IMR-90 (cell line): Measurements from ENCODE around the gene EPN1. TPM values are rescaled to one million over a fixed set of nuclear protein-coding genes. Genes with fewer than 3 reads are reported as not detected.
"Not testable (repeated sequence)": the region's sequence is repeated elsewhere in the genome, so short reads cannot be mapped to it uniquely, and the experiment has no call there.

Source experiments
- ATAC-seq: fragments of 200-7000 bp; cut with Tn5 transposase; 2 replicates; pipeline ENCODE4 v1.9.1; 2020; ENCODE audit warnings: low read depth, mild to moderate bottlenecking, moderate library complexity
- BruUV-seq: library from RNA; stranded (reverse); fragments of 400-500 nt; replicated peaks from 2 replicates; lab custom pipeline; 2021; lab: Mats Ljungman, UMichigan
- CTCF ChIA-PET: fragments of 300-600 bp; formaldehyde crosslinking; extraction: SDS; loops from one replicate; lab custom pipeline; 2021; ENCODE audit warnings: antibody characterized with exemption; lab: Yijun Ruan, JAX
- POLR2A ChIA-PET: fragments of 300-600 bp; sonication (Branson Sonifier 250); formaldehyde crosslinking; loops from one replicate; lab custom pipeline; 2022; ENCODE audit warnings: antibody characterized with exemption; ENCODE audit not compliant: unreplicated experiment; lab: Charles Lee
- DNase-seq: peaks from one replicate; pipeline ENCODE4 v3.0.0; 2013
- H2AFZ ChIP-seq: replicated peaks from 2 replicates; pipeline ENCODE3; 2013; ENCODE audit warnings: low read length, mild to moderate bottlenecking; ENCODE audit not compliant: poor library complexity
- H2AK5ac ChIP-seq: 2 replicates; pipeline ENCODE4 v1.6.1; 2013; ENCODE audit warnings: low read depth, low read length, inconsistent platforms
- H2AK9ac ChIP-seq: replicated peaks from 2 replicates; pipeline ENCODE3; 2013; ENCODE audit warnings: mild to moderate bottlenecking, low read depth, low read length, moderate library complexity; ENCODE audit not compliant: poor library complexity
- H2BK120ac ChIP-seq: 2 replicates; pipeline ENCODE4 v1.6.1; 2013; ENCODE audit warnings: low read depth, low read length, inconsistent platforms
- H2BK15ac ChIP-seq: 3 replicates; pipeline ENCODE4 v1.6.1; 2013; ENCODE audit warnings: low read depth, low read length, inconsistent platforms
- H2BK20ac ChIP-seq: 2 replicates; pipeline ENCODE4 v1.6.1; 2013; ENCODE audit warnings: low read depth, mild to moderate bottlenecking, inconsistent platforms, low read length, moderate library complexity
- H2BK5ac ChIP-seq: 2 replicates; pipeline ENCODE4 v1.6.1; 2013; ENCODE audit warnings: mild to moderate bottlenecking, low read depth, low read length, inconsistent platforms; ENCODE audit not compliant: poor library complexity, severe bottlenecking
- H3K14ac ChIP-seq: replicated peaks from 2 replicates; pipeline ENCODE4 v1.6.1; 2013; ENCODE audit warnings: low read depth, low read length, inconsistent platforms
- H3K18ac ChIP-seq: 2 replicates; pipeline ENCODE4 v1.6.1; 2013; ENCODE audit warnings: low read depth, low read length, control low read depth
- H3K23ac ChIP-seq: 2 replicates; pipeline ENCODE4 v1.6.1; 2013; ENCODE audit warnings: low read depth, low read length, inconsistent platforms
- H3K27ac ChIP-seq: 2 replicates; pipeline ENCODE4 v1.5.1; 2013; ENCODE audit warnings: mild to moderate bottlenecking, control low read depth, low read length; ENCODE audit not compliant: insufficient read depth
- H3K27me3 ChIP-seq: 2 replicates; pipeline ENCODE4 v1.6.1; 2013; ENCODE audit warnings: low read length; ENCODE audit not compliant: control insufficient read depth, insufficient read depth
- H3K36me3 ChIP-seq: 2 replicates; pipeline ENCODE4 v1.6.1; 2013; ENCODE audit warnings: low read length, mixed read lengths; ENCODE audit not compliant: control insufficient read depth, insufficient read depth
- H3K4ac ChIP-seq: 2 replicates; pipeline ENCODE4 v1.6.1; 2013; ENCODE audit warnings: low read depth, low read length, inconsistent platforms
- H3K4me1 ChIP-seq: 2 replicates; pipeline ENCODE4 v1.6.1; 2013; ENCODE audit warnings: low read length, mixed read lengths; ENCODE audit not compliant: control insufficient read depth, insufficient read depth
- H3K4me2 ChIP-seq: 2 replicates; pipeline ENCODE4 v1.6.1; 2013; ENCODE audit warnings: low read depth, mild to moderate bottlenecking, control low read depth, low read length, moderate library complexity
- H3K4me3 ChIP-seq: 2 replicates; pipeline ENCODE4 v1.5.1; 2013; ENCODE audit warnings: low read depth, mild to moderate bottlenecking, control low read depth, low read length, moderate library complexity; ENCODE audit not compliant: insufficient read depth
- H3K56ac ChIP-seq: 2 replicates; pipeline ENCODE4 v1.6.1; 2013; ENCODE audit warnings: low read length, inconsistent platforms; ENCODE audit not compliant: insufficient read depth; ENCODE audit errors: extremely low read depth
- H3K79me1 ChIP-seq, 2 experiments: 2 replicates each; pipeline ENCODE4 v1.6.1; 2013; ENCODE audit warnings: low read length in 2 of 2, inconsistent platforms in 1 of 2, low read depth in 1 of 2
- H3K9ac ChIP-seq: 2 replicates; pipeline ENCODE4 v1.6.1; 2013; ENCODE audit warnings: low read depth, low read length, control low read depth
- H3K9me1 ChIP-seq: 2 replicates; pipeline ENCODE4 v1.6.1; 2013; ENCODE audit warnings: low read length, inconsistent platforms; ENCODE audit not compliant: insufficient read depth
- H3K9me3 ChIP-seq: 2 replicates; pipeline ENCODE4 v1.6.1; 2013; ENCODE audit warnings: low read length; ENCODE audit not compliant: control insufficient read depth, insufficient read depth
- H4K20me1 ChIP-seq: 2 replicates; pipeline ENCODE4 v1.6.1; 2013; ENCODE audit warnings: low read length, inconsistent platforms; ENCODE audit not compliant: insufficient read depth
- H4K5ac ChIP-seq: 2 replicates; pipeline ENCODE4 v1.6.1; 2013; ENCODE audit warnings: mild to moderate bottlenecking, low read depth, low read length, control low read depth
- H4K8ac ChIP-seq, 2 experiments: 2 replicates each; pipeline ENCODE4 v1.6.1; 2013; ENCODE audit warnings: low read depth in 2 of 2, low read length in 2 of 2, control low read depth in 1 of 2, inconsistent platforms in 1 of 2
- H4K91ac ChIP-seq: 2 replicates; pipeline ENCODE4 v1.6.1; 2013; ENCODE audit warnings: low read depth, low read length, inconsistent platforms; ENCODE audit not compliant: insufficient read depth
- BHLHE40 ChIP-seq: fragments of 150-350 bp; IDR thresholded peaks from 2 replicates; pipeline ENCODE4 v1.6.1; 2016; ENCODE audit warnings: mild to moderate bottlenecking, low read depth, low read length
- CEBPB ChIP-seq: IDR thresholded peaks from 2 replicates; pipeline ENCODE4 v1.6.1; 2012; ENCODE audit warnings: low read depth, low read length, improper control_type of control experiment
- FOS ChIP-seq: fragments of 150-350 bp; IDR thresholded peaks from 2 replicates; pipeline ENCODE4 v1.6.1; 2016; ENCODE audit warnings: low read depth, low read length
- MAFK ChIP-seq: IDR thresholded peaks from 2 replicates; pipeline ENCODE4 v1.6.1; 2012; ENCODE audit warnings: low read depth, low read length, improper control_type of control experiment
- MXI1 ChIP-seq: IDR thresholded peaks from 2 replicates; pipeline ENCODE4 v1.6.1; 2012; ENCODE audit warnings: low read depth, mild to moderate bottlenecking, low read length, moderate library complexity, borderline replicate concordance
- POLR2A ChIP-seq: IDR thresholded peaks from 2 replicates; pipeline ENCODE4 v1.6.1; 2012; ENCODE audit warnings: mild to moderate bottlenecking, low read depth, low read length
- SMC3 ChIP-seq: fragments of 150-350 bp; IDR thresholded peaks from 2 replicates; pipeline ENCODE4 v1.6.1; 2016; ENCODE audit warnings: low read depth, mild to moderate bottlenecking, antibody characterized with exemption, low read length, moderate library complexity
- WGBS, 2 experiments: methylation state at CpG; one replicate each; pipeline versions ENCODE4 v1.1.5 to v1.1.7; 2013; ENCODE audit warnings: missing lambda C conversion rate in 2 of 2; ENCODE audit not compliant: insufficient read length in 1 of 2; ENCODE audit errors: extremely low coverage in 2 of 2; 5-methylcytosine and 5-hydroxymethylcytosine counted together
- dilution Hi-C: fragments of 300-500 bp; cut with HindIII; formaldehyde crosslinking; loops from one replicate; pipeline ENCODE4 v1.14.3; 2018; ENCODE audit warnings: low sequenced_read_pairs; ENCODE audit not compliant: unreplicated experiment
- in situ Hi-C: fragments of 300-500 bp; cut with MboI; formaldehyde crosslinking; loops from 3 replicates; pipeline ENCODE4 v1.14.3; 2019; ENCODE audit warnings: low sequenced_read_pairs, inconsistent platforms, mixed read lengths
- intact Hi-C: fragments of 100-400 bp; cut with micrococcal nuclease; formaldehyde crosslinking; loops from 2 replicates; pipeline ENCODE4 v1.10.0; 2022
- polyA plus RNA-seq, 3 experiments: library from polyadenylated mRNA; depleted of rRNA; stranded (reverse); fragments of >200 nt; gene quantifications; 2 replicates each; pipeline ENCODE4 v1.2.3, GENCODE V29; 2012; ENCODE audit warnings: low replicate concordance in 1 of 3
- total RNA-seq: library from RNA; depleted of rRNA; stranded (reverse); fragments of >200 nt; gene quantifications from 2 replicates; pipeline ENCODE4 v1.2.3, GENCODE V29; 2012

Gene EPN1
- total and polyA plus RNA-seq, 2 of the 4 experiments (the other 2 are of a cell fraction): 19.0 to 122 TPM

DNA sequence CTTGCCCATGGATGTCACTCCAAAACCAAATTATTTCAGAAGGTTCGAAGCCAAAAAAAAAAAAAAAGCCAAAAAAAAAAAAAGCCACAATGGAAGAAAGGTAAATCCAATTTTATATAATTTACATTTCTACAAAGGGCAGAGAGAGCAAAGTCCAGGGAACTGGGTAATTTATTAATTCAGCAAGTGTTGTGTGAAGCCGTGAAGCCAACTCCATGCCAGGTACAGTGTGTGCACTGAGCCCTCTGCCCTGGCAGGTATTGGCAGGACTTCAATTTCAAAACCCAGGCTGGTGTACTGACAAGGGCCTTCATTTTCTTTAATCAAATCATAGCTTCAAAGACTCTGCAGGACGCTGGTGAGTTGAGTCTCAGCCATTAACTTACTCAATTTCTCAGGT lies 78.4 kb downstream of the EPN1 start:
- CTCF ChIA-PET: no interaction called here
- Histone ChIP-seq H3K9me1 (no peaks in the 10 kb centered on the region), H3K36me3 (no peaks in the 10 kb centered on the region), H3K9me3 (peaks cover 7% of the 10 kb centered on the region), H3K27ac (no peak overlapping the region), H3K27me3 (no peaks in the 10 kb centered on the region), H2BK5ac (no peak overlapping the region), H4K91ac (no peak overlapping the region), H2AK9ac (no peak overlapping the region), H4K5ac (no peak overlapping the region), H2AK5ac (no peak overlapping the region), H3K14ac (no peak overlapping the region), H2BK120ac (no peak overlapping the region), H3K79me1 (no peaks in the 10 kb centered on the region), H3K56ac (no peak overlapping the region), H2AFZ (no peak overlapping the region), H2BK15ac (no peak overlapping the region), H3K4me3 (no peak overlapping the region), H2BK20ac (no peak overlapping the region), H4K8ac (no peak overlapping the region), H3K4me1 (no peaks in the 10 kb centered on the region), H3K18ac (no peak overlapping the region), H3K23ac (no peak overlapping the region), H4K20me1 (no peaks in the 10 kb centered on the region), H3K4ac (no peak overlapping the region), H3K9ac (no peak overlapping the region), H3K4me2 (no peak overlapping the region)
- WGBS, 2 experiments: no CpG with 5 or more reads among the region's 3 CpGs
- dilution Hi-C loops (no loop called here), intact Hi-C loops (no loop called here), in situ Hi-C loops (no loop called here)
- no TSS peak for BruUV-seq
- POLR2A ChIA-PET: no interaction called here
- TF ChIP-seq SMC3 (no peak), MAFK (no peak), CEBPB (no peak), FOS (no peak), MXI1 (no peak), POLR2A (no peak), BHLHE40 (no peak)
- DNase-seq (no peak), ATAC-seq (no peak)

DNA sequence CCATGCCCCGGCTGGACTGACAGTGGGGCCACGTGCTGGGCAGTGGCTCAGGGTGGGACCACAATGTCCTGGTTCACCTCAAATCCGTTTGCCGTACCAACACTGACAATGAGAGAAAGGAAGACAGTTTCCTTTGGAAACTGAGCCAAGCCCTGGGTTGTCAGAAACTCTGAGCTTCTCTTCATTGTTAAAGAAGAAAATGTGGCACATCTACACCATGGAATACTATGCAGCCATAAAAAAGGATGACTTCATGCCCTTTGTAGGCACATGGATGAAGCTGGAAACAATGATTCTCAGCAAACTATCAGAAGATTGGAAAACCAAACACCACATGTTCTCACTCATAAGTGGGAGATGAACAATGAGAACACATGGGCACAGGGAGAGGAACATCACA lies 81.8 kb downstream of the EPN1 start:
- H3K14ac ChIP-seq, CTCF ChIA-PET, H3K36me3 ChIP-seq, H2AK9ac ChIP-seq, H2BK5ac ChIP-seq, H3K4me2 ChIP-seq, H3K9ac ChIP-seq, DNase-seq, H3K9me1 ChIP-seq, intact Hi-C loops, H3K4me3 ChIP-seq, H3K23ac ChIP-seq, H2AFZ ChIP-seq, H3K27ac ChIP-seq, H2BK120ac ChIP-seq, H2BK15ac ChIP-seq, H4K5ac ChIP-seq, ATAC-seq, H3K27me3 ChIP-seq, H3K9me3 ChIP-seq, H2AK5ac ChIP-seq, H4K20me1 ChIP-seq, H3K4ac ChIP-seq, POLR2A ChIA-PET, in situ Hi-C loops, H4K91ac ChIP-seq, H4K8ac ChIP-seq, H3K4me1 ChIP-seq, H3K56ac ChIP-seq, H2BK20ac ChIP-seq, BruUV-seq, H3K18ac ChIP-seq, dilution Hi-C loops, H3K79me1 ChIP-seq: not testable (repeated sequence)
- 35% methylated on average over 2 of the region's 4 CpGs; no CpG with 5 or more reads in 1 of the 2 experiments for WGBS, 2 experiments
